ENCODE measurements around the gene ANAPC5. TPM values are rescaled to one million over a fixed set of nuclear protein-coding genes. Genes with fewer than 3 reads are reported as not detected.
A peak's percentile ranks its signal among the peaks of the same experiment; 100 is the strongest.

Gene ANAPC5
- polyA plus RNA-seq, 3 donors: 67.3 to 161 (median 114) TPM

DNA sequence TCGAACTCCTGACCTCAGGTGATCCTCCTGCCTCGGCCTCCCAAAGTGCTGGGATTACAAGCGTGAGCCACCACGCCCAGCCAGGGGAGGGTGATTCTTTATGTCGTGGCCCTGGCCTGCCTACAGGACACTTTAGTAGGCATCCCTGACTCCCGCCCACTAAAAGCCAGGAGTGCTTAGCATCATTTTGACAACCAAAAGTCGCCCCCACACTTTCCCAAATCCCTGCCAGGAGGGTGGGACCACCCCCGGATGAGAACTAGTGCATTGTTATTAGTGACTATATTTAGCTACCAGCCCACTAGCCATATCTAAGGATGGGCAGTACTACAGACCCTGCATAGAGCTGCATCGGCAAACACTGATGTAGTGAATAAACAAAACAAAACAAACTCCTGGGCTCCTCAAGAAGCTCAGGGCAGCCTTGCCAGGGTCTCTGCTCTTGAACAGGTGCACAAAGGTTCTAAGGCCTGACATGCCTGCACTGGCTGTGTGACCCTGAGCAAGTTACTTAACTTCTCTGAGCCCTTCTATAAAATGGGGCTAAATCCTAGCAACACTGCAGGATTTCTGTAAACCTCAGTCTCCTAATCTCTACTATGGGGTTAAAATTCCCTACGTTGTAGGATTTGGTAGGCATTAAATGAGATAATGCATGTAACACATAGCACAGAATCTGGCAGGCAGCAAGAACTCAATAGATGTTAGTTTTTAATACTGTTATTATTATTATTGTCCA lies 57.9 kb downstream of the ANAPC5 start:
- Mint-ChIP-seq H3K27ac (peak overlapping the region; percentile 64 to 97 (median 93)), H3K9me3 (peaks cover 0 to 3% (median 0%) of the 10 kb centered on the region in 7 donors), H3K27me3 (ENCODE audit: low read depth in 3 of 3) (peaks cover 0 to 2% (median 1%) of the 10 kb centered on the region in 3 donors), H3K36me3 (peaks cover 22 to 28% of the 10 kb centered on the region in 2 donors), H3K4me3 (peak overlapping the region; percentile 60 to 94), H3K4me1 (peaks cover 64% of the 10 kb centered on the region)
- peak overlapping the region in 2 of 3 experiments; percentile 55 to 90 for H3K4me3 ChIP-seq (replicated peaks in 1 of 3; ENCODE audit: low read depth in 2 of 3, low read length in 3 of 3)
- 90% methylated on average over 4 of the region's 10 CpGs for WGBS (ENCODE audit: insufficient coverage)
- peaks cover 59 to 80% of the 10 kb centered on the region in 2 donors for H3K4me1 ChIP-seq (ENCODE audit: control insufficient read depth in 1 of 2, insufficient read depth in 2 of 2, low read length in 2 of 2)
- no peak overlapping the region for H3K9ac ChIP-seq (ENCODE audit: insufficient read depth, low read length, poor library complexity, severe bottlenecking)
- H3K79me2 ChIP-seq (ENCODE audit: insufficient read depth, low read length): peaks cover 81% of the 10 kb centered on the region
- no peaks in the 10 kb centered on the region for H3K27me3 ChIP-seq (ENCODE audit: control insufficient read depth in 2 of 2, insufficient read depth in 2 of 2, low read length in 2 of 2)
- peaks cover 65% of the 10 kb centered on the region for H4K20me1 ChIP-seq (ENCODE audit: insufficient read depth, low read length)
- TF ChIP-seq, protein P1, sequence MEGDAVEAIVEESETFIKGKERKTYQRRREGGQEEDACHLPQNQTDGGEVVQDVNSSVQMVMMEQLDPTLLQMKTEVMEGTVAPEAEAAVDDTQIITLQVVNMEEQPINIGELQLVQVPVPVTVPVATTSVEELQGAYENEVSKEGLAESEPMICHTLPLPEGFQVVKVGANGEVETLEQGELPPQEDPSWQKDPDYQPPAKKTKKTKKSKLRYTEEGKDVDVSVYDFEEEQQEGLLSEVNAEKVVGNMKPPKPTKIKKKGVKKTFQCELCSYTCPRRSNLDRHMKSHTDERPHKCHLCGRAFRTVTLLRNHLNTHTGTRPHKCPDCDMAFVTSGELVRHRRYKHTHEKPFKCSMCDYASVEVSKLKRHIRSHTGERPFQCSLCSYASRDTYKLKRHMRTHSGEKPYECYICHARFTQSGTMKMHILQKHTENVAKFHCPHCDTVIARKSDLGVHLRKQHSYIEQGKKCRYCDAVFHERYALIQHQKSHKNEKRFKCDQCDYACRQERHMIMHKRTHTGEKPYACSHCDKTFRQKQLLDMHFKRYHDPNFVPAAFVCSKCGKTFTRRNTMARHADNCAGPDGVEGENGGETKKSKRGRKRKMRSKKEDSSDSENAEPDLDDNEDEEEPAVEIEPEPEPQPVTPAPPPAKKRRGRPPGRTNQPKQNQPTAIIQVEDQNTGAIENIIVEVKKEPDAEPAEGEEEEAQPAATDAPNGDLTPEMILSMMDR (IDR thresholded peaks at IDR 0.05): no peak
- intact Hi-C loops (cut with micrococcal nuclease): no loop called here
- H3K27ac ChIP-seq (ENCODE audit: low read depth in 1 of 2, low read length in 2 of 2): peak overlapping the region; percentile 2 to 91
- H3K4me2 ChIP-seq (replicated peaks; ENCODE audit: extremely low read depth, low read length, poor library complexity, severe bottlenecking): peak overlapping the region; percentile 86
- H2AFZ ChIP-seq (ENCODE audit: insufficient read depth, low read depth, low read length, poor library complexity, severe bottlenecking): no peak overlapping the region
- H3K9me3 ChIP-seq (replicated peaks in 1 of 2; ENCODE audit: control insufficient read depth in 1 of 2, insufficient read depth in 1 of 2, low read length in 2 of 2): no peaks in the 10 kb centered on the region
- peaks cover 0 to 22% of the 10 kb centered on the region in 2 donors for H3K36me3 ChIP-seq (replicated peaks in 1 of 2; ENCODE audit: control insufficient read depth in 1 of 2, insufficient read depth in 2 of 2, low read length in 2 of 2)
- no peak for DNase-seq

DNA sequence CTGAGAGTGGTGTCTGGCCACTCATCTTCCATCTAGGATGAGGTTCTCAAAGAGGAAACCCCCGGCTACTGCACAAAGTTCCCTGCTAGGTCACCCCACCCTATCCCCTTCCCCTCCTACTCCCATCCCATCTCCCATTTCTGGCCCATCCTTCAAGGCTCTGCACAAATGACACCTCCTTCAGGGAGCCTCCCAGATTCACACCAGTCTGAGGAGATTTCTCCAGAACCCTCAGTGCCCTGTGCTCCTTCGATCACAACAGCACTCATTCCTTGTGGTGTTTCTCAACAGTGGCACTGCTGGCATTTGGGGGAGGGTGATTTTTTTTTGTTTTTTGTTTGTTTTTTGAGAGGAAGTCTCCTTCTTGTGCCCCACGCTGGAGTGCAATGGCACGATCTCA lies 58.6 kb downstream of the ANAPC5 start:
- Histone ChIP-seq H3K9me3 (replicated peaks in 1 of 2; ENCODE audit: control insufficient read depth in 1 of 2, insufficient read depth in 1 of 2, low read length in 2 of 2) (no peaks in the 10 kb centered on the region), H3K27ac (ENCODE audit: low read depth in 1 of 2, low read length in 2 of 2) (peak overlapping the region; percentile 81 to 91), H3K9ac (ENCODE audit: insufficient read depth, low read length, poor library complexity, severe bottlenecking) (no peak overlapping the region), H3K4me1 (ENCODE audit: control insufficient read depth in 1 of 2, insufficient read depth in 2 of 2, low read length in 2 of 2) (peaks cover 67 to 87% of the 10 kb centered on the region in 2 donors), H3K27me3 (ENCODE audit: control insufficient read depth in 2 of 2, insufficient read depth in 2 of 2, low read length in 2 of 2) (no peaks in the 10 kb centered on the region), H3K36me3 (replicated peaks in 1 of 2; ENCODE audit: control insufficient read depth in 1 of 2, insufficient read depth in 2 of 2, low read length in 2 of 2) (peaks cover 0 to 23% of the 10 kb centered on the region in 2 donors), H4K20me1 (ENCODE audit: insufficient read depth, low read length) (peaks cover 72% of the 10 kb centered on the region), H2AFZ (ENCODE audit: insufficient read depth, low read depth, low read length, poor library complexity, severe bottlenecking) (no peak overlapping the region), H3K4me3 (replicated peaks in 1 of 3; ENCODE audit: low read depth in 2 of 3, low read length in 3 of 3) (peak overlapping the region in 1 of 3 experiments; percentile 90), H3K79me2 (ENCODE audit: insufficient read depth, low read length) (peaks cover 88% of the 10 kb centered on the region), H3K4me2 (replicated peaks; ENCODE audit: extremely low read depth, low read length, poor library complexity, severe bottlenecking) (peak overlapping the region; percentile 86)
- Mint-ChIP-seq H3K4me1 (peaks cover 71% of the 10 kb centered on the region), H3K36me3 (peaks cover 22 to 33% of the 10 kb centered on the region in 2 donors), H3K27me3 (ENCODE audit: low read depth in 3 of 3) (peaks cover 0 to 2% (median 1%) of the 10 kb centered on the region in 3 donors), H3K9me3 (peaks cover 0 to 3% (median 0%) of the 10 kb centered on the region in 7 donors), H3K4me3 (peak overlapping the region; percentile 55 to 60), H3K27ac (peak overlapping the region; percentile 90 to 98 (median 94))
- intact Hi-C loops (cut with micrococcal nuclease): loop anchor here in 1 of 2 donors (2.0 kb wide), 1 partner anchor 15 kb away; no protein-coding TSS in a partner anchor
- peak; percentile 16 to 55 (median 26) for DNase-seq
- TF ChIP-seq, protein P1 (IDR thresholded peaks at IDR 0.05): no peak
- 11% methylated on average over 1 of the region's 4 CpGs for WGBS (ENCODE audit: insufficient coverage)
